Measurements from ENCODE around the gene PCK1. TPM values are rescaled to one million over a fixed set of nuclear protein-coding genes. Genes with fewer than 3 reads are reported as not detected.

The PCK1 gene
- total RNA-seq, 1 experiment from 2014 or later, result 0.49 TPM

GRCh38 chr20:57613481-57613921 is 52.6 kb downstream of the PCK1 start:
- ATAC-seq (no peak), DNase-seq (ENCODE audit: low read depth, low spot score) (no peak)
- Histone ChIP-seq H3K79me2 (ENCODE audit: insufficient read depth, low read length) (no peaks in the 10 kb centered on the region), H3K4me3 (replicated peaks in 1 of 2; ENCODE audit: low read depth in 1 of 2, low read length in 2 of 2) (no peak overlapping the region), H4K20me1 (ENCODE audit: insufficient read depth) (no peaks in the 10 kb centered on the region), H2AFZ (ENCODE audit: low read depth, low read length, poor library complexity, severe bottlenecking) (no peak overlapping the region), H3K9ac (ENCODE audit: low read length) (no peak overlapping the region), H3K27me3 (ENCODE audit: insufficient read depth, low read length) (peaks cover 11% of the 10 kb centered on the region; the same call in 1 of the 2 replicates), H3K4me1 (ENCODE audit: control insufficient read depth in 1 of 2, insufficient read depth in 2 of 2, low read length in 2 of 2) (peaks cover 6 to 11% of the 10 kb centered on the region in 2 experiments), H3K27ac (ENCODE audit: low read depth, low read length) (no peak overlapping the region), H3K36me3 (ENCODE audit: control insufficient read depth in 1 of 2, insufficient read depth in 2 of 2, low read length in 2 of 2) (no peaks in the 10 kb centered on the region), H3K4me2 (ENCODE audit: low read length) (no peak overlapping the region), H3K9me3 (ENCODE audit: control insufficient read depth in 1 of 2, insufficient read depth in 1 of 2, low read depth in 1 of 2, low read length in 2 of 2) (no peaks in the 10 kb centered on the region), H3K9me2 (ENCODE audit: insufficient read depth) (no peaks in the 10 kb centered on the region)
- BruUV-seq (replicated peaks), result no TSS peak
- intact Hi-C loops (cut with micrococcal nuclease), result no loop called here
- RAD21 ChIA-PET (ENCODE audit: low non-redundant PET in 1 of 2, low total read pairs in 2 of 2, uncharacterized antibody in 2 of 2, unreplicated experiment in 2 of 2), result no interaction called here
- POLR2A ChIA-PET, result no interaction called here
- CTCF ChIA-PET, result interaction anchor here (1.7 kb wide), 1 partner anchor 9 kb away, joined by 6 read pairs; no protein-coding TSS in a partner anchor
- TF ChIP-seq CTCF (IDR thresholded peaks at IDR 0.05 in 2 of 3, conservative IDR thresholded peaks at IDR 0.05 in 1 of 3; ENCODE audit: borderline replicate concordance in 1 of 3, insufficient read depth in 1 of 3, low read depth in 2 of 3, low read length in 2 of 3), result no peak
- no peak for TF ChIP-seq EZH2phosphoT487 (IDR thresholded peaks at IDR 0.05; ENCODE audit: borderline replicate concordance)
- no peak for TF ChIP-seq ZFX (IDR thresholded peaks at IDR 0.05)
- TF ChIP-seq SP1 (IDR thresholded peaks at IDR 0.05; ENCODE audit: low read depth), result no peak
- no peak for TF ChIP-seq MAX (IDR thresholded peaks at IDR 0.05)
- TF ChIP-seq POLR2AphosphoS5 (IDR thresholded peaks at IDR 0.05; ENCODE audit: low read depth, low read length), result no peak
- TF ChIP-seq ELF1 (IDR thresholded peaks at IDR 0.05; ENCODE audit: borderline replicate concordance, low read depth), result no peak
- TF ChIP-seq TCF7L2 (IDR thresholded peaks at IDR 0.05; ENCODE audit: borderline replicate concordance, extremely low read depth, insufficient read depth, insufficient read length), result no peak
- no peak for TF ChIP-seq ATF3 (IDR thresholded peaks at IDR 0.05)
- TF ChIP-seq EGR1 (IDR thresholded peaks at IDR 0.05; ENCODE audit: low read depth), result no peak
- no peak for TF ChIP-seq CBX3 (IDR thresholded peaks at IDR 0.05; ENCODE audit: low read depth)
- TF ChIP-seq ZBTB33 (IDR thresholded peaks at IDR 0.05; ENCODE audit: extremely low read depth, insufficient replicate concordance, low read length), result no peak
- TF ChIP-seq POLR2A (IDR thresholded peaks at IDR 0.05; ENCODE audit: borderline replicate concordance, extremely low read depth, insufficient read depth, insufficient read length), result no peak
- no peak for TF ChIP-seq RAD21 (IDR thresholded peaks at IDR 0.05; ENCODE audit: low read depth)
- TF ChIP-seq EZH2 (IDR thresholded peaks at IDR 0.05), result no peak
- no peak for TF ChIP-seq YY1 (IDR thresholded peaks at IDR 0.05; ENCODE audit: extremely low read depth, insufficient replicate concordance, low read depth, low read length)
- TF ChIP-seq FOSL1 (IDR thresholded peaks at IDR 0.05; ENCODE audit: low read depth), result no peak
- TF ChIP-seq SRF (IDR thresholded peaks at IDR 0.05; ENCODE audit: low read depth), result no peak
- no peak for TF ChIP-seq JUND (IDR thresholded peaks at IDR 0.05)

All from HCT116 (cell line).